Ascending aorta (tissue), 2 donors: ENCODE results near the gene SEMA3C. TPM values are rescaled to one million over a fixed set of nuclear protein-coding genes. Genes with fewer than 3 reads are reported as not detected.
A peak's percentile ranks its signal among the peaks of the same experiment; 100 is the strongest.

Experiments
- DNase-seq, 2 donors: peaks; one replicate each; pipeline ENCODE4 v3.0.0-alpha.2; 2019; ENCODE audit warnings: low spot score in 2 of 2
- H3K27ac ChIP-seq, 2 donors: fragments of 200-600 bp; sonication (generic); one replicate each; pipeline ENCODE4 v1.5.1; 2016 to 2017; ENCODE audit warnings: mild to moderate bottlenecking in 1 of 2
- H3K27me3 ChIP-seq: fragments of 200-600 bp; sonication (generic); one replicate; pipeline ENCODE4 v1.5.1; 2017
- H3K36me3 ChIP-seq, 2 donors: fragments of 200-600 bp; sonication (generic); one replicate each; pipeline ENCODE4 v1.5.1; 2016
- H3K4me1 ChIP-seq, 2 donors: fragments of 200-600 bp; sonication (generic); one replicate each; pipeline ENCODE4 v1.5.1; 2016 to 2017; ENCODE audit warnings: mild to moderate bottlenecking in 1 of 2
- H3K4me3 ChIP-seq, 2 donors: fragments of 200-600 bp; sonication (generic); one replicate each; pipeline ENCODE4 v1.5.1; 2016 to 2017; ENCODE audit warnings: mild to moderate bottlenecking in 1 of 2
- H3K9me3 ChIP-seq, 2 donors: fragments of 200-600 bp; sonication (generic); one replicate each; pipeline ENCODE4 v1.5.1; 2016
- CTCF ChIP-seq, 3 experiments: fragments of 200-600 bp in 2 of 3; fragments of 450-650 bp in 1 of 3; sonication (generic) in 2 of 3; IDR thresholded peaks; one replicate each; pipeline ENCODE4 v1.5.1; 2016 to 2019; ENCODE audit warnings: antibody characterized with exemption in 3 of 3, mild to moderate bottlenecking in 1 of 3, moderate library complexity in 1 of 3
- intact Hi-C: fragments of 100-400 bp; cut with DNase I; formaldehyde crosslinking; loops from one replicate; pipeline ENCODE4 v1.15.1; 2023
- total RNA-seq: library from RNA; depleted of rRNA; stranded (reverse); fragments of >200 nt; gene quantifications from one replicate; pipeline ENCODE4 v1.1.0, GENCODE V29; 2016

SEMA3C gene
- total RNA-seq, 1 donor from 2014 or later, result 16.6 TPM

GRCh38 chr7:80923211-80923612, 4.4 kb upstream of the SEMA3C start:
- no peak for DNase-seq
- Histone ChIP-seq H3K4me3 (no peak overlapping the region), H3K27me3 (no peaks in the 10 kb centered on the region), H3K27ac (no peak overlapping the region), H3K4me1 (no peaks in the 10 kb centered on the region), H3K9me3 (no peaks in the 10 kb centered on the region), H3K36me3 (no peaks in the 10 kb centered on the region)
- no peak for TF ChIP-seq CTCF (IDR thresholded peaks at IDR 0.05)
- intact Hi-C loops, result no loop called here

- intact Hi-C loops, result no loop called here
- no peak for DNase-seq
- no peaks in the 10 kb centered on the region for H3K27me3 ChIP-seq
- H3K27ac ChIP-seq, result no peak overlapping the region
- no peaks in the 10 kb centered on the region for H3K4me1 ChIP-seq
- no peak for TF ChIP-seq CTCF (IDR thresholded peaks at IDR 0.05)
- no peaks in the 10 kb centered on the region for H3K36me3 ChIP-seq
- H3K9me3 ChIP-seq, result no peaks in the 10 kb centered on the region
- no peak overlapping the region for H3K4me3 ChIP-seq
Measured at GRCh38 chr7:80922253-80923049, 3.6 kb upstream of the SEMA3C start.

GRCh38 chr7:80921130-80921529, 2.3 kb upstream of the SEMA3C start:
- H3K4me3 ChIP-seq, result no peak overlapping the region
- no peaks in the 10 kb centered on the region for H3K9me3 ChIP-seq
- intact Hi-C loops, result no loop called here
- no peaks in the 10 kb centered on the region for H3K36me3 ChIP-seq
- DNase-seq, result no peak
- H3K27me3 ChIP-seq, result no peaks in the 10 kb centered on the region
- no peak overlapping the region for H3K27ac ChIP-seq
- H3K4me1 ChIP-seq, result no peaks in the 10 kb centered on the region
- no peak for TF ChIP-seq CTCF (IDR thresholded peaks at IDR 0.05)

GRCh38 chr7:80918399-80918798, 452 bp downstream of the SEMA3C start:
- no peak for DNase-seq
- peak overlapping the region; percentile 60 to 61 for H3K4me3 ChIP-seq
- H3K36me3 ChIP-seq, result no peaks in the 10 kb centered on the region
- no peaks in the 10 kb centered on the region for H3K27me3 ChIP-seq
- no peaks in the 10 kb centered on the region for H3K4me1 ChIP-seq
- TF ChIP-seq CTCF (IDR thresholded peaks at IDR 0.05), result no peak
- peak overlapping the region; percentile 32 to 33 for H3K27ac ChIP-seq
- intact Hi-C loops, result loop anchor here (2.0 to 5.0 kb wide), 5 partner anchors 22 to 196 kb away; no protein-coding TSS in a partner anchor
- no peaks in the 10 kb centered on the region for H3K9me3 ChIP-seq

GRCh38 chr7:80916770-80917741, 1.8 kb downstream of the SEMA3C start:
- Histone ChIP-seq H3K27me3 (no peaks in the 10 kb centered on the region), H3K4me3 (peak overlapping the region in 1 of 2 donors; percentile 60), H3K27ac (no peak overlapping the region), H3K9me3 (no peaks in the 10 kb centered on the region), H3K36me3 (no peaks in the 10 kb centered on the region), H3K4me1 (no peaks in the 10 kb centered on the region)
- TF ChIP-seq CTCF (IDR thresholded peaks at IDR 0.05), result peak in 2 of 3 experiments; percentile 13 to 24
- intact Hi-C loops, result loop anchor here (5.0 kb wide), 3 partner anchors 60 to 195 kb away; no protein-coding TSS in a partner anchor
- no peak for DNase-seq
